Activated CD8-positive, alpha-beta T cell treated with anti-CD3 and anti-CD28 coated beads for 36 hours (primary cell): ENCODE results near the gene FRMD4B. TPM values are rescaled to one million over a fixed set of nuclear protein-coding genes. Genes with fewer than 3 reads are reported as not detected.

Experiments used
- ATAC-seq: fragments of 200-7000 bp; cut with Tn5 transposase; one replicate; pipeline ENCODE4 v1.10.0; 2021; ENCODE audit warnings: mild to moderate bottlenecking, moderate library complexity
- CTCF ChIA-PET: fragments of 350-600 bp; sonication (Branson Sonifier 250); formaldehyde crosslinking; loops from one replicate; lab custom pipeline; 2021; ENCODE audit warnings: antibody characterized with exemption; lab: Charles Lee
- POLR2A ChIA-PET: fragments of 350-600 bp; sonication (Branson Sonifier 250); formaldehyde crosslinking; loops from one replicate; lab custom pipeline; 2021; ENCODE audit warnings: antibody characterized with exemption; lab: Charles Lee
- DNase-seq: peaks from one replicate; pipeline ENCODE4 v3.0.0-alpha.2; 2020
- H3K27ac Mint-ChIP-seq: one replicate; pipeline ENCODE4 v1.8.0; 2021; ENCODE audit warnings: mild to moderate bottlenecking, mixed read lengths
- H3K27me3 Mint-ChIP-seq: one replicate; pipeline ENCODE4 v1.8.0; 2021; ENCODE audit warnings: mixed read lengths
- H3K36me3 Mint-ChIP-seq: one replicate; pipeline ENCODE4 v1.8.0; 2021; ENCODE audit warnings: low read depth, mixed read lengths
- H3K4me1 Mint-ChIP-seq: one replicate; pipeline ENCODE4 v1.8.0; 2021; ENCODE audit warnings: low read depth, mixed read lengths
- H3K4me3 Mint-ChIP-seq: one replicate; pipeline ENCODE4 v1.8.0; 2021; ENCODE audit warnings: mild to moderate bottlenecking, moderate library complexity, mixed read lengths
- H3K9me3 Mint-ChIP-seq: one replicate; pipeline ENCODE4 v1.8.0; 2021; ENCODE audit warnings: mixed read lengths
- CTCF ChIP-seq: fragments of 200-600 bp; IDR thresholded peaks from one replicate; pipeline ENCODE4 v1.8.0; 2022; ENCODE audit warnings: antibody characterized with exemption, mild to moderate bottlenecking
- intact Hi-C: fragments of 100-400 bp; cut with micrococcal nuclease; formaldehyde crosslinking; loops from one replicate; pipeline ENCODE4 v1.10.0; 2022
- total RNA-seq, 2 experiments: library from RNA; stranded (reverse); gene quantifications; one replicate each; pipeline ENCODE4 v1.2.3, GENCODE V29; 2021

The FRMD4B gene
- total RNA-seq, 2 experiments from 2014 or later = 11.7 to 11.8 TPM

DNA sequence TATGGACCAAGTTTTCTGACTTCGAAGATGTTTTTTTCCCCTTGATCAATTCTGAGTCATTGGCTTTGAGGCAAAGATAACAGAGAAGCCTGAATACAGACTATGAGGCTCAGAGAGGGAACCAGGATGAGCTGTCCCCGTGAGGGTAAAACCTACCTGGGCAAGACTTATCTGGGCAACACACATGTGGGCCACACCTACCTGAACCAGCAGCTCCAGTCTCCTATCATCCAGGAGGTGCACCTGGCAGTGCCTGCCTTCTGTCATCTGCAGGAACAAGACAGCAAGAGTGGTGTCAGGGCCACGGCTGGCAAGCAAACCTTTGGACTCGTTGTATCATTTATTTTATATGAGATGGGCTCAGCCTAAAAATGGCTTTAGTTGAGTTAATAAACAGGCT lies 72.6 kb downstream of the FRMD4B start:
- ATAC-seq (no peak), DNase-seq (no peak)
- H3K27me3 Mint-ChIP-seq = no peaks in the 10 kb centered on the region
- ChIA-PET CTCF (interaction anchor here (0.9 to 10.4 kb wide), 5 partner anchors 8 to 193 kb away, joined by 3 to 404 read pairs (median 5); no protein-coding TSS in a partner anchor), POLR2A (interaction anchor here (0.8 kb wide), 1 partner anchor 25 kb away, joined by 4 read pairs; no protein-coding TSS in a partner anchor)
- H3K27ac Mint-ChIP-seq = no peak overlapping the region
- no peaks in the 10 kb centered on the region for H3K4me1 Mint-ChIP-seq
- intact Hi-C loops = no loop called here
- H3K36me3 Mint-ChIP-seq = no peaks in the 10 kb centered on the region
- no peak for TF ChIP-seq CTCF
- no peaks in the 10 kb centered on the region for H3K9me3 Mint-ChIP-seq
- H3K4me3 Mint-ChIP-seq = no peak overlapping the region

- Mint-ChIP-seq H3K4me3 (no peak overlapping the region), H3K9me3 (no peaks in the 10 kb centered on the region), H3K4me1 (peaks cover 16% of the 10 kb centered on the region), H3K27ac (no peak overlapping the region), H3K27me3 (no peaks in the 10 kb centered on the region), H3K36me3 (no peaks in the 10 kb centered on the region)
- no peak for DNase-seq
- CTCF ChIA-PET = interaction anchor here (0.7 to 10.4 kb wide), 9 partner anchors 9 to 194 kb away, joined by 3 to 404 read pairs (median 5); no protein-coding TSS in a partner anchor
- no peak for ATAC-seq
- TF ChIP-seq CTCF = no peak
- POLR2A ChIA-PET = no interaction called here
- intact Hi-C loops = no loop called here
Observed at GRCh38 chr3:69309814-69310213, 76.1 kb downstream of the FRMD4B start.

- ChIA-PET POLR2A (interaction anchor here (0.6 to 1.6 kb wide), 8 partner anchors 11 to 197 kb away, joined by 3 to 6 read pairs (median 4); partner anchors contain the start of gene FRMD4B), CTCF (interaction anchor here (0.6 to 10.4 kb wide), 73 partner anchors 13 to 262 kb away, joined by 3 to 404 read pairs (median 5); partner anchors contain the start of genes FRMD4B and LMOD3)
- Mint-ChIP-seq H3K4me1 (peaks cover 20% of the 10 kb centered on the region), H3K9me3 (no peaks in the 10 kb centered on the region), H3K4me3 (no peak overlapping the region), H3K27me3 (no peaks in the 10 kb centered on the region), H3K27ac (peak overlapping the region; percentile 16), H3K36me3 (no peaks in the 10 kb centered on the region)
- ATAC-seq = peak; percentile 94
- peak; percentile 75 for DNase-seq
- TF ChIP-seq CTCF = peak; percentile 82
- intact Hi-C loops = loop anchor here (1.0 kb wide), 2 partner anchors 145 to 185 kb away; no protein-coding TSS in a partner anchor
Observed at GRCh38 chr3:69306239-69307185, 79.4 kb downstream of the FRMD4B start.

DNA sequence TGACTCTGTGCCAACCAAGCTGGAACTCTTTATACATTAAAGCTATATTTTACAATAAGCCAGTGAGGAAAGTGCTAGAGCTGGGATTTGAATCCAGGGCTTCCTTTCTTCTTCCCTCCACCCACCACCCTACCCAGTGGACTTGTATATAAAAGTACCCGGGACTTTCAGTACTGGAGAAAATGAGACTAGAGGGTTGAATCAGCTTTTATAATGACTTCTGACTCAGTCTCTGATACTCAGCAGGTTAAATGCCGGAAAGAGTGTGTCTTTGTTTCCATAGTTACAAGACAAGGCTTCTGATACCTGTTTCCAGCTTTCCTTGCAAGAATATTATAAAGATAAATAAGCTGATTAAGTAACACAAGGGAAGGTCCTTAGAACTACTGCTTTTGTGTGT lies 80.9 kb downstream of the FRMD4B start:
- H3K27ac Mint-ChIP-seq = no peak overlapping the region
- H3K9me3 Mint-ChIP-seq = no peaks in the 10 kb centered on the region
- ChIA-PET POLR2A (interaction anchor here (0.7 to 1.6 kb wide), 6 partner anchors 105 to 196 kb away, joined by 3 to 5 read pairs (median 4); no protein-coding TSS in a partner anchor), CTCF (interaction anchor here (1.0 to 10.4 kb wide), 23 partner anchors 14 to 209 kb away, joined by 3 to 404 read pairs (median 11); partner anchors contain the start of gene LMOD3)
- no peak for TF ChIP-seq CTCF
- H3K27me3 Mint-ChIP-seq = no peaks in the 10 kb centered on the region
- H3K4me3 Mint-ChIP-seq = no peak overlapping the region
- H3K36me3 Mint-ChIP-seq = no peaks in the 10 kb centered on the region
- H3K4me1 Mint-ChIP-seq = peaks cover 20% of the 10 kb centered on the region
- intact Hi-C loops = loop anchor here (2.0 kb wide), 1 partner anchor 106 kb away; no protein-coding TSS in a partner anchor
- DNase-seq (peak; percentile 27), ATAC-seq (peak; percentile 79)
